ENCODE data around the gene FAM151A. TPM values are rescaled to one million over a fixed set of nuclear protein-coding genes. Genes with fewer than 3 reads are reported as not detected.

The FAM151A gene
- total RNA-seq, 4 donors from 2014 or later: not detected

- DNase-seq (no peak), ATAC-seq (no peak)
- Histone ChIP-seq H3K27me3 (no peaks in the 10 kb centered on the region), H3K9me3 (no peaks in the 10 kb centered on the region), H3K4me3 (no peak overlapping the region), H3K27ac (peak overlapping the region; percentile 85 to 98 (median 95)), H3K36me3 (no peaks in the 10 kb centered on the region), H3K4me1 (peaks cover 62 to 70% of the 10 kb centered on the region in 2 donors)
- in situ Hi-C loops (cut with MboI; ENCODE audit: low sequenced_read_pairs in 4 of 4): no loop called here
- intact Hi-C loops (cut with DNase I; ENCODE audit: low total_unique reads): no loop called here
- TF ChIP-seq POLR2A (IDR thresholded peaks at IDR 0.05): no peak
- TF ChIP-seq, protein P1, sequence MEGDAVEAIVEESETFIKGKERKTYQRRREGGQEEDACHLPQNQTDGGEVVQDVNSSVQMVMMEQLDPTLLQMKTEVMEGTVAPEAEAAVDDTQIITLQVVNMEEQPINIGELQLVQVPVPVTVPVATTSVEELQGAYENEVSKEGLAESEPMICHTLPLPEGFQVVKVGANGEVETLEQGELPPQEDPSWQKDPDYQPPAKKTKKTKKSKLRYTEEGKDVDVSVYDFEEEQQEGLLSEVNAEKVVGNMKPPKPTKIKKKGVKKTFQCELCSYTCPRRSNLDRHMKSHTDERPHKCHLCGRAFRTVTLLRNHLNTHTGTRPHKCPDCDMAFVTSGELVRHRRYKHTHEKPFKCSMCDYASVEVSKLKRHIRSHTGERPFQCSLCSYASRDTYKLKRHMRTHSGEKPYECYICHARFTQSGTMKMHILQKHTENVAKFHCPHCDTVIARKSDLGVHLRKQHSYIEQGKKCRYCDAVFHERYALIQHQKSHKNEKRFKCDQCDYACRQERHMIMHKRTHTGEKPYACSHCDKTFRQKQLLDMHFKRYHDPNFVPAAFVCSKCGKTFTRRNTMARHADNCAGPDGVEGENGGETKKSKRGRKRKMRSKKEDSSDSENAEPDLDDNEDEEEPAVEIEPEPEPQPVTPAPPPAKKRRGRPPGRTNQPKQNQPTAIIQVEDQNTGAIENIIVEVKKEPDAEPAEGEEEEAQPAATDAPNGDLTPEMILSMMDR (IDR thresholded peaks at IDR 0.05 in 4 of 5, conservative IDR thresholded peaks at IDR 0.05 in 1 of 5): no peak
These were observed 44.0 kb downstream of the FAM151A start for GRCh38 chr1:54579337-54579781.

GRCh38 chr1:54577612-54578011 lies 45.7 kb downstream of the FAM151A start:
- Histone ChIP-seq H3K9me3 (no peaks in the 10 kb centered on the region), H3K36me3 (no peaks in the 10 kb centered on the region), H3K4me1 (peaks cover 51 to 55% of the 10 kb centered on the region in 2 donors), H3K4me3 (no peak overlapping the region), H3K27ac (peak overlapping the region; percentile 85 to 98 (median 95)), H3K27me3 (no peaks in the 10 kb centered on the region)
- DNase-seq: peak; percentile 80 to 92
- TF ChIP-seq, protein P1 (IDR thresholded peaks at IDR 0.05 in 4 of 5, conservative IDR thresholded peaks at IDR 0.05 in 1 of 5): no peak
- peak; percentile 39 to 53 for ATAC-seq
- intact Hi-C loops (cut with DNase I; ENCODE audit: low total_unique reads): no loop called here
- in situ Hi-C loops (cut with MboI; ENCODE audit: low sequenced_read_pairs in 4 of 4): no loop called here

DNA sequence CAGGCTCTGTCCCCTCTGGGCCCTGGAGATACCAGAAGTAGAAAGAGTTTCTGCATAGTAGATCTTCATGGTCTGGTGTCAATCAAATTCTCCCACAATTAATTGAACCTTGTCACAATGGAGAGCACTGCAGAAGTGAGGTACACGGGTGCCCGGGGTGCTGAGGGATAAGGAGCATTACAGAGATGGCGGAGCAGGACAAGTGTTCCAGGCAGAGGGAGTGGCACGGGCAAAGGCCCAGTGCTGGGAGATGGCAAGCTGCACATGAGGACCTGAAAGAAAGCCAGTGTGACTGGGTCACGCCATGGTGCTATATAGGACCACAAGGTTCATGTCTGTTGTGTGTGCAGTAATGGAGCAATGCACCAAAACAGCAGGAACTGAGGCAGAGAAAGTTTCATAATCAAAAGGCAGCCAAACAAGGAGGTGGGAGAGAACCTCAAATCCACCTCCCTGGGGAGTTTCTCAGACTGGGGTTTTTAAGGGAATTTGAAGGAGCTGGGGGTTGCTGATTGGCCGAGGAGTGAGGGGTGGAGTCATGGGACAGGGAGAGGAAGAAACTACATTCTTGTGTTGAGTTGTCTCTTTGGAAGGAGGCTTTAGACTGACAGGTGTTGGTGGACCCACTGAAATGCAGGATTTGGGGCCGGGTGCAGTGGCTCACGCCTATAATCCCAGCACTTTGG lies 47.6 kb downstream of the FAM151A start:
- Histone ChIP-seq H3K4me3 (no peak overlapping the region), H3K27me3 (no peaks in the 10 kb centered on the region), H3K36me3 (no peaks in the 10 kb centered on the region), H3K27ac (peak overlapping the region; percentile 73 to 96 (median 90)), H3K9me3 (no peaks in the 10 kb centered on the region), H3K4me1 (peaks cover 45 to 47% of the 10 kb centered on the region in 2 donors)
- no peak for TF ChIP-seq POLR2A (IDR thresholded peaks at IDR 0.05)
- TF ChIP-seq, protein P1 (IDR thresholded peaks at IDR 0.05 in 4 of 5, conservative IDR thresholded peaks at IDR 0.05 in 1 of 5): no peak
- intact Hi-C loops (cut with DNase I; ENCODE audit: low total_unique reads): no loop called here
- ATAC-seq (no peak), DNase-seq (no peak)
- in situ Hi-C loops (cut with MboI; ENCODE audit: low sequenced_read_pairs in 4 of 4): no loop called here

- no peak overlapping the region for H3K4me3 ChIP-seq
- H3K9me3 ChIP-seq: no peaks in the 10 kb centered on the region
- intact Hi-C loops (cut with DNase I; ENCODE audit: low total_unique reads) (no loop called here), in situ Hi-C loops (cut with MboI; ENCODE audit: low sequenced_read_pairs in 4 of 4) (no loop called here)
- ATAC-seq (peak; percentile 43 to 78), DNase-seq (peak in 1 of 2 donors; percentile 63)
- TF ChIP-seq POLR2A (IDR thresholded peaks at IDR 0.05): no peak
- TF ChIP-seq, protein P1 (IDR thresholded peaks at IDR 0.05 in 4 of 5, conservative IDR thresholded peaks at IDR 0.05 in 1 of 5): peak in 3 of 5 experiments; percentile 36 to 49 (median 44)
- H3K27me3 ChIP-seq: no peaks in the 10 kb centered on the region
- H3K27ac ChIP-seq: peak overlapping the region; percentile 73 to 96 (median 90)
- H3K4me1 ChIP-seq: peaks cover 43 to 44% of the 10 kb centered on the region in 2 donors
- H3K36me3 ChIP-seq: no peaks in the 10 kb centered on the region
These were observed 48.2 kb downstream of the FAM151A start for GRCh38 chr1:54575161-54575560.

All from gastrocnemius medialis (tissue), 4 donors.